ENCODE results near the gene GTPBP2.
"Not testable (repeated sequence)": the region's sequence is repeated elsewhere in the genome, so short reads cannot be mapped to it uniquely, and the experiment has no call there.

Gene GTPBP2

DNA sequence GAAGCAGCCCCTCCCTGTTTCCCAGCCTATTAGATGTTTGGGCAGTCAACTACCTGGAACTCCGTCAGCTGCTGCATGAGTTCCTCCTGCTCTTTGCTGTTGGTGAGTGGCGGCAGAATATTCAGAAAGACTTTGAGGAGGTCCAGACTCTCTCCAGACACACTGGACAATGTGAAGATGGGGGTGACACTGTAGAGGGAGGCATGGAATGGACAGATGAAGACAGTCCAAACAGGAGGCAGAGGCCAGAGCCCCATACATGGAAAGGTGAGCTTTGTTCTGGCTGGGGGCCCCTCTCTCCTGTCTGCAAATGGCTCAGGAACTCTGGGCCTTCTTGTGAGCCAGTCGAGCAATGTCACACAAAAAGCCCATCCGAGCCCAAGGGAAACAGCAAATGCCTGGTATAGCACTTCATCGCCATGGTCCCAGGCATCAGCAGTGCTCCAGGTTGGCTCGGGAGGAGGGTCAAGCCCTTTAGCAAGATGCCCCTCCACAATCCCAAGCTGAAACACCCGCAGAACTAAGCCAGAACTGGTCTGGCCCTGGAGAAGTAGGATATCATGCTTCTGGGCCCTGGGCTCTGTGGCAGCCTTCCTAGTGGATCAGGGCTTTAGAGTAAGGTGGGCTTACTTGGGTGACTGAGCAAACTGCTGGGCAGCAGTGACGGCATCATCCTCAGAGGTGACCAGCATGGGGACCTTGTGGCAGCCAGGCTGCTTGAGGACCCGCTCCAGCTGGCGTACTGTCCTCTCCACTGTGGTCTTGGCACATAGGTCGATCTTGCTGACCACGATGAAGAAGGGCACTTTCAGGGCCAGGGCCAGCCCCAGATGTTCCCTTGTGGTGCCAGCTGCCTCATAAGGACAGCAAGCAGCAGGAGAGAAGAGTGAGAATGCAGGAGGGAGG is 4.9 kb downstream of the GTPBP2 start:
- DNase-seq (ENCODE audit: low read depth), result no peak

DNA sequence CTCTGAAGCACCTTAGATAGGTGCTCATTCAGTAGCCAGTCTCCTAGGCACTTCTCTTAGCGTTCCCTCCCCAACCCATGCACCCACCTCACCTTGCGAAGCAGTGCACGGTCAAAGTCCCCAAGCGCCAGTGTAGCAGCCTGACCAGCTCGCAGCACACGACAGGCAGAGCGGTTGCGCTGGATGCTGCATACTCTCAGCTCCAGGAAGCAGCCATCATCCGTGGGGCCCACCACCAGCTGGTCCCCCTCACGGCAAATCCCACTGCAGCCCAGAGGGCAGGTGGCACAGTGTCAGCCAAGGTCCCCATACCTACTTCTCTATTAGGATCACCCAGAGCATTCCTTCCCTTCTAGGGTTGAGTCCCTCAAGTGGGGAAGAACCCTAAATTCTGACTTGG is 6.5 kb downstream of the GTPBP2 start:
- DNase-seq (ENCODE audit: low read depth), result no peak

DNA sequence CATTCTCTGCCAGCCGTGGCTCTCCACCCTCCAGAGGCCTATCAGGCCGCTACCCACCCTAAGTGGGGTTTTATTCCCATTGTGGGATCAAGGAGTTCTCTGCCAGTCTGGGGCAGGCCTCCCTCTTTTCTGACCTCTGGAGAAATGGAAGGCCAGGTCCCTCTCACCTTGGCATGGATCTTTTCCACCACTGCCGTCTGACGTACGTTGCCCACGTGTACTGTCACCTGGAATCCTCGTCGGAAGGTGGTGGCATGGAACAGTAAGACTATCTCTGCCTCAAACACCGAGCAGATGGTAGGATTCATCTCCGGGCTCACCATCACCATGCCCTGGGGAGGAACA is 7.3 kb downstream of the GTPBP2 start:
- no peak for DNase-seq (ENCODE audit: low read depth)

DNA sequence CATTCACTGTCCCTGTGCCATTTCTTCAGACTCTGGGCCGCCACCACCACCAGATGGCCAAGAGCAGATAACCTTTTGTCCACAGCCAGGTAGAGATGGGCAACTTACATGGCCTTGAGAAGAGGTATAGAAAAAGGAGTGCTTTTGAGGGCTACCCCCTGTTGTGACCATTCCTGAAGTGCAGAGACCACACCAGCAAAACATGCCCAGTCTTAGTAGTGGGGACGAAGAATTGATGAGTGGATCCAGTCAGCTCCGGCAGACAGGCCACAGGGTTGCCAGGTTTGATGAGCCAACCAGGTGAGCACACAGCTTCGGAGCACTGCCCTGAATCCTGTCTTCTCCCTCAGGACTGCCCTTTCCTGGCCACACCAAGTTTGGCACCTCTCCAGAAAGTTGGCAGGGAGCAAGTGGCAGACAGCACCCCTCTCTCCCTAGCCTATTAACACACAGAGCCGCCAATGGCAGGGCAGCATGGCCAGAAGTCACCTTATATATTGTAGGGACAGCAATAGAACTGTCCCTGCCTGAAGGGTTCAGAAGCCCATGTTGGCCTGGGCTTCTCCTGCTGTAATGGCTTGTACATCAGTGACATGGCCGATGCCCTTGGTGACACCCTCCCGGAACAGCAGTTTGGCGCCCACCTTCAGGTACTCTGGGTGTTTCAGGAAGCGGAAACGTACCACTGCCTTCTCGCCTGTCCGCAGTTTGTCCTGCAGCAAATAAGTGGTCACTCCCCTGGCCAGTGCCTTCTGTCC is 7.8 kb downstream of the GTPBP2 start:
- no peak for DNase-seq (ENCODE audit: low read depth)

DNA sequence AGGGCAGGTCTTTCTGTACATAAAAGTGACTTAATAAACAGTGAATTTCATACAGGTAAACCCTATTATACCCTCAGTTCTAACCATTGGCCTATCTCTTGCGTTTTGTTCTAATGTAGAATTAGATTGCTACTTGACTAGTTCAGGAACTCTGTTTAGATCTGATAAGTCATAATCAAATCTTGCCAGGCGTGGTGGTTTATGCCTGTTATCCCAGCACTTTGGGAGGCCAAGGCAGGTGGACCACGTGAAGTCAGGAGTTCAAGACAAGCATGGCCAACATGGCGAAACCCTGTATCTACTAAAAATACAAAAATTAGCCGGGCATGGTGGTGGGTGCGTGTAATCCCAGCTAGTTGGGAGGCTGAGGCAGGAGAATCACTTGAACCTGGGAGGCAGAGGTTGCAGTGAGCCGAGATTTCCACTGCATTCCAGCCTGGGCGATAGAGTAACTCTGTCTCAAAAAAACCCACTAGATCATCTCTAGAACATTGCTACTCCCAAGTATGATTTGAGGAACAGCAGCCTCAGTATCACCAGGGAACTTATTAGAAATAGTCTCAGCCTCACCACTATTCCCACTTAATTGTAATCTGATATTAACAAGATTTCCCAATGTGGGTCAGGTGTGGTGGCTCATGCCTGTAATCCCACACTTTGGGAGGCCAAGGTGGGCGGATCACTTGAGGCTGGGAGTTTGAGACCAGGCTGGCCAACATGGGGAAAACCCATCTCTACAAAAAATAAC is 12.2 kb downstream of the GTPBP2 start:
- no peak for DNase-seq (ENCODE audit: low read depth)

DNA sequence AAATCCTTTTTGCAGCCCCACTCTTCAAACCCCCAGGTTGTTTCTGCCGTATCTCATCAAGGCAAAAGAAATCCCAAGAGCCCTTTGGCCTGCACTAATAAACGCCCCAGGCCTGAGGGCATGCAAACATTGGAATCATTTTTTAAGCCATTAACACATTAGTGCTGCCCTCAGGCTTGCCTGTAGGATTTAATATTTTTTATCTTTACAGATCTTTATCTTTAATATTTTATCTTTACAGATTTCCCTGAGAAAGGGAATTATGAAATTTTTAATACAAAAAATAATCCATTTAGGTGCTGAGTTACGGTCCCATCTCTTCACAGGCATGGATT is 14.7 kb downstream of the GTPBP2 start:
- no peak for DNase-seq (ENCODE audit: low read depth)

DNA sequence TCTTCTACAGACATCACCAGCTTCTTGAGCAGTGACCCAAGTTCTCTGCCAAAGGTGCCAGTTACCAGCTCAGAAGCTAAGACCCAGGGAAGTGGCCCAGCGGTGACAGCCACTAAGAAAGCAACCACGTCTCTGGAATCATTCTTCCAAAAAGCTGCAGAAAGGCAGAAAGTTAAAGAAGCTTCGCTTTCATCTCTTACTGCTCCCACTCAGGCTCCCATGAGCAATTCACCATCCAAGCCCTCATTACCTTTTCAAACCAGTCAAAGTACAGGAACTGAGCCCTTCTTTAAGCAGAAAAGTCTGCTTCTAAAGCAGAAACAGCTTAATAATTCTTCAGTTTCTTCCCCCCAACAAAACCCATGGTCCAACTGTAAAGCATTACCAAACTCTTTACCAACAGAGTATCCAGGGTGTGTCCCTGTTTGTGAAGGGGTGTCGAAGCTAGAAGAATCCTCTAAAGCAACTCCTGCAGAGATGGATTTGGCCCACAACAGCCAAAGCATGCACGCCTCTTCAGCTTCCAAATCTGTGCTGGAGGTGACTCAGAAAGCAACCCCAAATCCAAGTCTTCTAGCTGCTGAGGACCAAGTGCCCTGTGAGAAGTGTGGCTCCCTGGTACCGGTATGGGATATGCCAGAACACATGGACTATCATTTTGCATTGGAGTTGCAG is 15.2 kb downstream of the GTPBP2 start:
- no peak for DNase-seq (ENCODE audit: low read depth)

DNA sequence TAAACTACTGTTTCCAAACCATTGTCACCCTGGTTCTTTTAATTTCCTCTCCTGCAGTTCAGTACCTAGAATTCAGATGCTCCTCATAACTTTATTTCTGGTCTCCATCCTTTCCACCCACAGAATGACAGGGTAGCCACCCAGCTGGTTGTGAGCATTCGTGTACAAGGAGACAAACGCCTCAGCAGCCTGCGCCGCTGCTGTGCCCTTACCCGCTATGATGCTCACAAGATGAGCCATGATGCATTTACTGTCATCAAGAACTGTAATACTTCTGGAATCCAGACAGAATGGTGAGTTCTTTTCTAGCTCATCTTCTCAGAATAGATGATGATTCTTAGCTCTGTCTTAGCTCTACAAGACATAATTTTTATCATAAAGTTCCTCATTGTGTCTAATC is 18.6 kb downstream of the GTPBP2 start:
- no peak for DNase-seq (ENCODE audit: low read depth)

DNA sequence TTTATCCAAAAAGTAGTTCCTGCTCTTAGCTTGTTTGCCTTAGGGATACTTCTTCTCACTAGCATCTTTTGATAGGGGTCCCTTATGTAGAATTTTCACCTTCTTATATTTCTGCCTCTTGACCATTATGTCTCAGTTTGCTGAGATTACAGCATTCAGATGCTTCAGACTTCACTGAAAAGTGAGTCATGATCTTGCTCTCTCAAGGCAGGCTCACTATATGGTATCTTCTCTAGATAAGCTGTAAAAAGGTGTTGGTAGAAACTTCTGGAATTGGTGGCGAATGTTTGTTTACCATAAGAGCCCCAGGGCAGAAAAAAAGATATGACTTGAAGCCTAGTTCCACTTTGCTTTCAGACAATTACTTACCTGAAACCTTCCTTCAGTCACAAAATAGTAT is 19.7 kb downstream of the GTPBP2 start:
- DNase-seq (ENCODE audit: low read depth), result no peak

DNA sequence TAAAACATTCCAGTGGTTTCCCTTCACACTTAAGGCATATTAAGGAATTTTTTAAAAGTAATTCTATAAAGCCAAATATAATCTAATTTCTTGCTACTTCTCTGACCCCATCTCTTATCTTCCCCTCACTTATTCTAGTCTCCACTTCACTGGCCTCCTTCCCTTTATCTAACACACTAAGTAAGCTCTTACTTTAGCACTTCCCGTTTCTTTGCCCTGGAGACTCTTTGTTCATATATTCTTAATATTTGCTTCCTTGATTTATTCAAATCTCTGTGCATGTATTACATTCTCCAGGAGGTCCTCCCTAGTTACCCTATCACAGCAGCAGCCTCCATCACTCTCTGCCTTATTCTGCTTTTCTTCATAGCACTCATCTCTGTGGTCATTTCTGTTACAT is 20.3 kb downstream of the GTPBP2 start:
- DNase-seq (ENCODE audit: low read depth), result no peak

DNA sequence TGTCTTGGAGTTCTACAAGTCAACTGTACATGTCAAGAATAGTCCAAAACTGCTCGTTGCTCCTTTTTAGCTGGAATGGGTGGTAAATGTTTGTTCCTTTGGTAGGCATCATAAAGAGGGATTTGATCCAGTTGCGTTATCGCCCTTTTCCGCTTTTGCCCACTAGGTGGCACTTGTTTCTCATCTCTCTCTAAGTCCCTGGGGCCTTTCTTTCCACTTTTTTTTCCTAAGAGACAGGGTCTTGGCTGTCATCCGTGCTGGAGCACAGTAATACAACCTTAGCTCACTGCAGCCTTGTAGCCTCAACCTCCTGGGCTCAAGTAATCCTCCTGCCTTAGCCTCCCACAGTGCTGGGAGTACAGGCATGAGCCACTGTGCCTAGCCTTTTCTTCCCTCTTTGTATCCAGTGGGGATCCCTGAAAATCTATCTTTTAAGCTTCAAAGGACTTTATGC is 20.7 kb downstream of the GTPBP2 start:
- peak; percentile 49 for DNase-seq (ENCODE audit: low read depth)

DNA sequence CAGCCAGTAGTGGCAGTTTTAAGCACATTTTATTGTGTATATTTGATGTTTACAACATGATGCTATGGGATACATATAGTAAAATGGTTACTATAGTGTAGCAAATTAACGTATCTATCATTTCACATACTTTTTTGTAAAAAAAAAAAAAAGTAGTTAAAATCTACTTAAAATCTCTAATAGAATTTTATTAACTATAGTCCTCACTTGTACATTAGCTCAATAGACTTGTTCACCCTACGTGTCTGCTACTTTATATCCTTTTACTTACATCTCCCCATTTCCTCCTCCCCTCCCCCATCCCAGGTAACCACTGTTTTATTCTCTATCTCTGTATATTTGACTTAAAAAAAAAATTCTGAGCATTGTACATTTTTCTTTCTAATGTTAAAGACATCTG is 23.0 kb downstream of the GTPBP2 start:
- no peak for DNase-seq (ENCODE audit: low read depth)

DNA sequence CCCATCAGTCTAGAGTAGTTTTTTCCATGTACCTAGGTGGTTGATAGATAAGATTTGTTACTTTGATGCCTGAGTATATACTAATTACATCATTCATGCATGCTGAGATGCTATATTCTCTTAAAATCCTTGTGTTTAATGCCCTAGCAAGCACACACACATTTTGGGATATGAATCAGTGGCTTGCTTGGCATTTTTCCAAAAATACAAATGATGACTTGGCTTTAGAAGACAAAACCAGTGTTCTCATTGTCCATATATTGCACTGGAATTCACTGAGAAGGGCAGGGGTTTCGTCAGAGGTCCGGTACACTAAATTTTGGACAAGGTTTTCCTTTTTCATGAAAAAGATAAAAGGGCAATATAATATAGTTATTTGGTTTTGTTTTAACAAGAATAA is 24.9 kb downstream of the GTPBP2 start:
- no peak for DNase-seq (ENCODE audit: low read depth)

DNA sequence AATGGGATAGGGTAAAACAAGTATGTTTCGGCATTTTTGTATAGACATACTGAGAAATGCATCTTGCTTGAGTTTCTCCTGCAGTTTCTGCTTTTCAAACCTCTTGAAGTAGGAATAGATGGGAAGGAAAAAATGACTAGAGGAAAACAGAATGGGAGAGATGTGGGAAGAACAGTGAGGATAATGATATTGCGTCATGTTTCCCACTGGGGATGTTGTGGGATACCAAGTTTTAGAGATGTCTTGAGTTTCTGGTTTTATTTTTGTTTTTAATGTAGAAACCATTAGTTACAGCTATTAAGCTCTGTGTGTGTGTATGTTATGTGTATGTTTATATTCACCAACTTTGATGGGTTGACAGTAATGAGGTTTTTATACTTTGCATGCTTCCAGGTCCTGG is 28.5 kb downstream of the GTPBP2 start:
- no peak for DNase-seq (ENCODE audit: low read depth)

DNA sequence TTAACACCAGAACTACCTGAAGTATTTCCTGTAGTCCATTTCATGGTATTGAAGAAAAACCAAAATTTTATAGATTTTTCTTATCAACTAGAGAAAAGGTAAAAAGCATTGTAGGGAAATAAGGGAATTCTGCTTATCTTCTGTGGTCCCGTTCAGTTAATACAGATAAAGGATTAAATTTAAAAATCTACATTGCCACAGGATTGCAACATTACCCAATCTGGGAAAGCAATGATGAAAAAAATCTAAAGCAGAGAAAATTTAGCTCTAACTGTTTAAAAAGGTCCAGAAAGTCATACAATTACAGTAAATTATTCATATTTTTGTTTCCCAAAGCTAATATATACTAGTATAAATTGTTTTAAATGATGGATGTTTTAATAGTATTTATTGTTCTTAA is 35.1 kb downstream of the GTPBP2 start:
- DNase-seq (ENCODE audit: low read depth), result no peak

DNA sequence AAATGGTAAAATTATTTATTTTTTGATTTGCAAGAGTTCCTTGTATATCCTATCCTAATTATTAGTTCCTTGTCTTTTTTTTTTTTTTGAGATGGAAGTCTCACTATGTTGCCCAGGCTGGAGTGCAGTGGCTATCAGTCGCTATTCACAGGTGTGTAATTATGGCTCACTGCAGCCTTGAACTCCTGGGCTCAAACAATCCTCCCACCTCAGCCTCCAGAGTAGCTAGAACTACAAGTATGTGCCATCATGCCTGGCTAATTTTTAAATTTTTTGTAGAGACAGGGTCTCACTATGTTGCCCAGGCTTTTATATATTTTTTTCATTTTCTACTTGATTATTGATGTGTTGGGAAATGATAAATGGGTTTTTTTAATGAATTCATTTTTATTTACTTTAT is 39.5 kb downstream of the GTPBP2 start:
- DNase-seq (ENCODE audit: low read depth), result not testable (repeated sequence)

DNA sequence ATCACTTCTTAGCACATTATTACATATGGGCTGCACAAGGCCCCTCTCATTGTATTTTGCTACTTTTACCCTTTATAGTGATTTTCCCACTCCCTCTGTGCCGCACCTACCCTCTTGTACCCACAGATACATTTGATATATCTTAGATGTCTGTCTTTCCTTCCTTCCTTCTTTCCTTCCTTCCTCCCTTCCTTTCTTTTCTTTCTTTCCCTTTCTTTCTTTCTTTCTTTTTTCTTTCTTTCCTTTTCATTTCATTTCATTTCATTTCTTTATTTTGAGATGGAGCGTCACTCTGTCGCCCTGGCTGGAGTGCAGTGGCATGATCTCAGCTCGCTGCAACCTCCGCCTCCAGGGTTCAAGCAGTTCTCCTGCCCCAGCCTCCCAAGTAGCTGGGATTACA is 40.9 kb downstream of the GTPBP2 start:
- DNase-seq (ENCODE audit: low read depth), result no peak

DNA sequence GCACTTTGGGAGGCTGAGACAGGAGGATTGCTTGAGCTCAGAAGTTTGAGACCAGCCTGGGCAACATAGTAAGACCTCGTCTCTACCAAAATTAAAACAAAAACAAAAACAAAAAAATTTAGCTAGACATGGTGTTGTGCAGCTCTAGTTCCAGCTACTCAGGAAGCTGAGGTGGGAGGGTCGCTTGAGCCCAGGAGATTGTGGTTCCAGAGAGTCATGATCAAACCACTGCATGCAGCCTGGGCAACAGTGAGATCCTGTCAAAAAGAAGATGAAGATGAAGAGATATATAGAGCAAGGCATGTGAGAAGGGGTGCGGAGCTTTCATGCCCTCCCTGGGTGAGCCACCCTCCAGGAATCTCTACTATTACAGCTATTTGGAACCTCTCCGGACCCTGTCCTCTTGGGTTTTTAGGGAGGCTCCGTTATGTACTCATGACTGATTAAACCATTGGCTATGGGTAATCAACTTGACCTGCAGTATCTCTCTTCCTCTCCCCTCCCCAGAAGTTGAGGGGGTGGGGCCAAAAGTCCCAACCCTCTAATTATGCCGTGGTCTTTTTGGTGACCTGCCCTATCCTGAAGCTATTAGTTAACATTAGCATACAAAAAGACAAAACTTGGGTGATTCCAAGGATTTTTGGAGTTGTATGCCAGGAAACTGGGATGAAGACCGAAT is 44.0 kb downstream of the GTPBP2 start:
- DNase-seq (ENCODE audit: low read depth), result no peak

DNA sequence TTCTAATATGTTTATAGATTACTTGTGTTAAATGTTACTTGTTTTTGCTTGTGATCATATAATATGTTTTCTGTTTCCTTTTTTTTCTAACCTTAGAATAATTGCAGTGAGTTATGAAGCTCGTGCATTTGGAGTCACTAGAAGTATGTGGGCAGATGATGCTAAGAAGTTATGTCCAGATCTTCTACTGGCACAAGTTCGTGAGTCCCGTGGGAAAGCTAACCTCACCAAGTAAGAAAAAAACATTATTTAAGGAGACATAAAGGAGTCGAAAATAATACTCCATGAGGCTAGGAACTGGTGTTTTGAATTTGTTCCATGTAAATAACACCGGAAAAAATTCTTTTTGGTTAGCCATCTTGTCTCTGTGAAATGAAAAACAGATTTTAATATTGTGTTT is 46.2 kb downstream of the GTPBP2 start:
- no peak for DNase-seq (ENCODE audit: low read depth)

DNA sequence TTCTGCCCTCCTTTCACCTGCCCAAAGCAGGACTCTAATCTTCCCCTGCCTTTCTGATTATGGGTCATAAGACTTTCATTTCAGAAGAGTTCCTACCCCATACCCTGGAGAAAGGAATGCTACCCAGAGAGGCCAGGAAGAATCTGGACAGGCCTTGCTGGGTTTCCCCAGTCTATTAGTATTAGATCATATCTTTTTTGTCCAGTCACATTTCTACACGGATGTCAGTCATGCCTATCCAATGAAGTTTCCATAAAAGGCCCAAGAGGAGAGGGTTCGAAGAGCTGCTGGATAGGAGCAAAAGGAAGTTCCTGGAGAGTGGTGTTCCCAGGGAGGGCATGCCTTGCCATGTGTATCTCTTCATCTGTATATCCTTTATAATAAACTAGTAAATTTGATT is 49.9 kb downstream of the GTPBP2 start:
- no peak for DNase-seq (ENCODE audit: low read depth)

DNA sequence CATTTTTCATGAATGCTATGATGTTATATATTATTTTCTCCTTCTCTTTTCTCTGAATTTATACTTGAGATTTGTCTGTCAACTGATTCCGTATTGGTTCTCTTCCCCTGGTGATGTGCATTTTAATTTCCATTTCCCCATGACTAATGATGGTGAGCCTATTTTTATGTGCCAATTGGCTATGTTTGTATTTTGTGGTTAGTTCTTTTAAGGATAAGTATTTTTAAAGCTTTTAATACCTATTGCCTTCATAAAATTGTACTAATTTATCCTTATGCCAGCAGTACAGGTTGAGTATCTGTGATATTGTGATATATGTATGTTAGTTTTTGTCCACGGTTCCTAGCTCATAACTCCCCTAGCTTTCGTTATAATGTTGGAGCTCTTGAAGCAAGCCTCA is 50.3 kb downstream of the GTPBP2 start:
- DNase-seq (ENCODE audit: low read depth), result no peak
